ENCODE data around the gene STK24. TPM values are rescaled to one million over a fixed set of nuclear protein-coding genes. Genes with fewer than 3 reads are reported as not detected.

The STK24 gene
- total RNA-seq, 2 donors from 2014 or later = 35.0 to 56.7 TPM

DNA sequence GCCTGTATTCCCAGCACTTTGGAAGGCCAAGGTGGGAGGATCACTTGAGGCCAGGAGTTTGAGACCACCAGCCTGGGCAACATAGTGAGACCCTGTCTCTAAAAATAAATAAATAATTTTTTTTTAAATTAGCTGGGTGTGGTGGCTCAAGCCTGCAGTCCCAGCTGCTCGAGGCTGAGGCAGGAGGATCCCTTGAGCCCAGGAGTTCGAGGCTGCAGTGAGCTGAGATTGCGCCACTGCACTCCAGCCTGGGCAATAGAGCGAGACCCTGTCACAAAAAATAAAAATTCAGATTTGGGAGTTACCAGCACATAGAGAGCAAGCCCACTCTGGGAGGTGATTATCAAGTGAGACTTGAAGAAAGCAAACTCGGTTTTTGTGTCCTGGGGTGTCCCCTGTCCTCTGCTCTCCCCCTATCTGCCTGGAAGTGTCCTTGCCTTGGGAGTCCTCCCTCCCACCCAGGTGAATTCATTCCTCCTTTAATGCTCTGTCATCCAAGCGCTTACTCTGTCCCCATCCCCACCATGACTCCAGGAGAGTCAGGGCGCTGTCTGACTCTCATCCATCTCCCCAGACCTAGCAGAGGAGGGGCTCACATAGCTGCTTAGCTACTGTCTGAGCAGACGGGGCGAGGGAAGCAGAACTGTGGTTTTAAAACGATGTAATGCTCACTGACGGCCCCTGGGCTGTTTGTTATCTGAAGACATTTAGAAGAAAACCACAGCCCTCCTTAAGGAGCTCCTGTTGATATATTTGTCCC lies 146.8 kb downstream of the STK24 start:
- intact Hi-C loops (cut with DNase I) = loop anchor here (10.0 kb wide), 2 partner anchors 285 to 575 kb away; partner anchors contain the start of gene FARP1
- Histone ChIP-seq H3K4me1 (peaks cover 12% of the 10 kb centered on the region), H3K27me3 (no peaks in the 10 kb centered on the region), H3K36me3 (replicated peaks in 1 of 2; ENCODE audit: insufficient read depth in 1 of 2, low read depth in 2 of 2) (no peaks in the 10 kb centered on the region), H3K27ac (peak overlapping the region in 3 of 4 donors; percentile 44 to 61 (median 47)), H3K4me3 (no peak overlapping the region), H3K9me3 (no peaks in the 10 kb centered on the region)
- WGBS, 2 donors = 68 to 76% methylated on average over 11 of the region's 11 CpGs
- no peak for TF ChIP-seq POLR2A (IDR thresholded peaks at IDR 0.05)
- TF ChIP-seq, protein P1, sequence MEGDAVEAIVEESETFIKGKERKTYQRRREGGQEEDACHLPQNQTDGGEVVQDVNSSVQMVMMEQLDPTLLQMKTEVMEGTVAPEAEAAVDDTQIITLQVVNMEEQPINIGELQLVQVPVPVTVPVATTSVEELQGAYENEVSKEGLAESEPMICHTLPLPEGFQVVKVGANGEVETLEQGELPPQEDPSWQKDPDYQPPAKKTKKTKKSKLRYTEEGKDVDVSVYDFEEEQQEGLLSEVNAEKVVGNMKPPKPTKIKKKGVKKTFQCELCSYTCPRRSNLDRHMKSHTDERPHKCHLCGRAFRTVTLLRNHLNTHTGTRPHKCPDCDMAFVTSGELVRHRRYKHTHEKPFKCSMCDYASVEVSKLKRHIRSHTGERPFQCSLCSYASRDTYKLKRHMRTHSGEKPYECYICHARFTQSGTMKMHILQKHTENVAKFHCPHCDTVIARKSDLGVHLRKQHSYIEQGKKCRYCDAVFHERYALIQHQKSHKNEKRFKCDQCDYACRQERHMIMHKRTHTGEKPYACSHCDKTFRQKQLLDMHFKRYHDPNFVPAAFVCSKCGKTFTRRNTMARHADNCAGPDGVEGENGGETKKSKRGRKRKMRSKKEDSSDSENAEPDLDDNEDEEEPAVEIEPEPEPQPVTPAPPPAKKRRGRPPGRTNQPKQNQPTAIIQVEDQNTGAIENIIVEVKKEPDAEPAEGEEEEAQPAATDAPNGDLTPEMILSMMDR (IDR thresholded peaks at IDR 0.05) = no peak
- ATAC-seq (no peak), DNase-seq (no peak)

DNA sequence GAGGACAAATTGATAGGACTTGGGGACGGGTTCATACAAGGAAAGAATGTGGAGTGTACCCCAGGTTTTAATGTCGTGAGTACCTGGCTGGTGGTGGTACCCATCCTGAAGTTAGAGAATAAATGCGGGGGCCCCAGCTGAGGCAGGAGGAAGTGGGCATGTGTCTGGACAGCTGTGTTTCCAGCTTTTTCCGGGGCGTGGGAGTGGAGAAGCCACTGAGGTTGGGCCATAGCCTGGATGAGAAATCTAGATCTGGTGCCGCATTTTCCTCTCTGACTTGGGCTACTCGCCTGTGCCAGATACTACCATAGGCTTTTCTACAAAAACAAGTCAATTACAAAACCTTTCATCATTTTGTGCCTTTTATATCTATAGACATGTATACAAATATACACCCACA lies 147.4 kb downstream of the STK24 start:
- H3K27ac ChIP-seq = no peak overlapping the region
- intact Hi-C loops (cut with DNase I) = no loop called here
- no peaks in the 10 kb centered on the region for H3K9me3 ChIP-seq
- no peaks in the 10 kb centered on the region for H3K27me3 ChIP-seq
- ATAC-seq (no peak), DNase-seq (no peak)
- peaks cover 12% of the 10 kb centered on the region for H3K4me1 ChIP-seq
- WGBS, 2 donors = 87 to 95% methylated on average over 7 of the region's 7 CpGs
- H3K36me3 ChIP-seq (replicated peaks in 1 of 2; ENCODE audit: insufficient read depth in 1 of 2, low read depth in 2 of 2) = no peaks in the 10 kb centered on the region
- H3K4me3 ChIP-seq = no peak overlapping the region
- no peak for TF ChIP-seq POLR2A (IDR thresholded peaks at IDR 0.05)
- TF ChIP-seq, protein P1 (IDR thresholded peaks at IDR 0.05) = no peak

DNA sequence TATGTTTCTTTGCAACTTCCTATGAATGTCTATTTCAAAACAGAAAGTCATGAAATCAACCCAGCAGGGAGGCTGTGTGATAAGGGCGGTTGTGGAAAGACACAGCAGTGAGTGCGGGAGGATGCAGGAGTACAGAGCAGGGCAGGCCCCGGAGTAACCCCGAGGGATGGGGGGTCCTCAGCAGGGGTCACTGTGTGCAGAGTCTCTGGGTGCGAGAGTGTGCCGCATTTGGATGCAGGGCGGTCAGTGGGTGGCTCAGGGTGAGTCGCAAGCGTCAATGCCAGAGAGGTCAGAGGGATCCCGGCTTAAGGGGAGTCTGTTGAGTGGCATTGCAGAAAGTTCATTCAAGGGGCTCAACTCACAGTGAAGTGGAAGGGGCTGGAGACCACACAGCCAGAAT lies 147.8 kb downstream of the STK24 start:
- Histone ChIP-seq H3K4me1 (peaks cover 12% of the 10 kb centered on the region), H3K27me3 (no peaks in the 10 kb centered on the region), H3K27ac (no peak overlapping the region), H3K9me3 (no peaks in the 10 kb centered on the region), H3K4me3 (no peak overlapping the region), H3K36me3 (replicated peaks in 1 of 2; ENCODE audit: insufficient read depth in 1 of 2, low read depth in 2 of 2) (no peaks in the 10 kb centered on the region)
- intact Hi-C loops (cut with DNase I) = no loop called here
- no peak for TF ChIP-seq POLR2A (IDR thresholded peaks at IDR 0.05)
- TF ChIP-seq, protein P1 (IDR thresholded peaks at IDR 0.05) = no peak
- 78 to 87% methylated on average over 10 of the region's 10 CpGs for WGBS, 2 donors
- ATAC-seq = no peak
- no peak for DNase-seq

DNA sequence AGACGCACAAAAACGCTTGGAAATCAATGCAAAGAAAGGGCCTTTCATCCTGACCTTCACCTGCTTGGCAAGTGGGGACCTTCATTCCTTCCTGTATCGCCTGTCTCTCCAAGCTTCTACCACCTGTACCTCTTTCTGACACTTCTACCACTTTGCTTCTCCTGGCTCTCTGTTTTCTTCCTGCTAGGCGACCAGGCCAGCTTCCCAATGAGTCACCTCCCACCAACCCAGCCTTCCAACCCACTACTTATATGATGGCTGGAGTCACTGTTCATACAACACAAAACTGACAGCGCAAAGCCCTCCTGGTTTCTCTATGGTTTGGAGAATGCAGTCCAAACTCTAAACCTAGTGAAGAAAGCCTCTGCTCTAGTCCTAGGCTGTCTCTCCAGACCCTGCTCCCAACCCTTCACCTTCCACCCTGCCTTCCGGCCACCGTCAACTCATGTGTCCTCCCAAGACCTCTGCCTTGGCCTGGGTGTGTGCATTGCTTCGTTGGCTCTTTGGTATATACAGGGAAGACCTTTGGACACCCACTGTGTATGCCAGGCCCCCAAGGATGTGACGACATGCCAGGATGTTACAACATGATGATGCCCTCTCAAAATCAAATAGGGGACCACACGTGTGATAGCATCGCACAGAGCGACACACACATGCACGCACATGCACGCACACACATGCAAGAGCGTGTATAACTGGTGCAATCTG lies 148.5 kb downstream of the STK24 start:
- no peaks in the 10 kb centered on the region for H3K9me3 ChIP-seq
- WGBS, 2 donors = 81 to 84% methylated on average over 15 of the region's 15 CpGs
- peak in 1 of 4 donors; percentile 39 for DNase-seq
- intact Hi-C loops (cut with DNase I) = no loop called here
- no peak overlapping the region for H3K27ac ChIP-seq
- peaks cover 19% of the 10 kb centered on the region for H3K4me1 ChIP-seq
- TF ChIP-seq, protein P1 (IDR thresholded peaks at IDR 0.05) = no peak
- TF ChIP-seq POLR2A (IDR thresholded peaks at IDR 0.05) = no peak
- H3K36me3 ChIP-seq (replicated peaks in 1 of 2; ENCODE audit: insufficient read depth in 1 of 2, low read depth in 2 of 2) = no peaks in the 10 kb centered on the region
- no peak for ATAC-seq
- no peaks in the 10 kb centered on the region for H3K27me3 ChIP-seq
- H3K4me3 ChIP-seq = no peak overlapping the region
